ENCODE measurements around the gene CDC14A. TPM values are rescaled to one million over a fixed set of nuclear protein-coding genes. Genes with fewer than 3 reads are reported as not detected.

The CDC14A gene, protein sequence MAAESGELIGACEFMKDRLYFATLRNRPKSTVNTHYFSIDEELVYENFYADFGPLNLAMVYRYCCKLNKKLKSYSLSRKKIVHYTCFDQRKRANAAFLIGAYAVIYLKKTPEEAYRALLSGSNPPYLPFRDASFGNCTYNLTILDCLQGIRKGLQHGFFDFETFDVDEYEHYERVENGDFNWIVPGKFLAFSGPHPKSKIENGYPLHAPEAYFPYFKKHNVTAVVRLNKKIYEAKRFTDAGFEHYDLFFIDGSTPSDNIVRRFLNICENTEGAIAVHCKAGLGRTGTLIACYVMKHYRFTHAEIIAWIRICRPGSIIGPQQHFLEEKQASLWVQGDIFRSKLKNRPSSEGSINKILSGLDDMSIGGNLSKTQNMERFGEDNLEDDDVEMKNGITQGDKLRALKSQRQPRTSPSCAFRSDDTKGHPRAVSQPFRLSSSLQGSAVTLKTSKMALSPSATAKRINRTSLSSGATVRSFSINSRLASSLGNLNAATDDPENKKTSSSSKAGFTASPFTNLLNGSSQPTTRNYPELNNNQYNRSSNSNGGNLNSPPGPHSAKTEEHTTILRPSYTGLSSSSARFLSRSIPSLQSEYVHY
- total RNA-seq: 10 to 100 TPM in 2 of 4 donors, 1 to 10 TPM in 2; 8.6 to 20.1 (median 11.0) TPM

GRCh38 chr1:100352267-100353070 lies at the start of gene CDC14A:
Gene CDC14A (plus strand): TSS chr1:100352506. CDS start chr1:100352955, 449 bp downstream.
- ATAC-seq: peak; percentile 93
- TF ChIP-seq POLR2A (IDR thresholded peaks at IDR 0.05) (peak; percentile 73 to 77), POLR2AphosphoS5 (IDR thresholded peaks at IDR 0.05) (peak; percentile 67), CTCF (IDR thresholded peaks at IDR 0.05) (no peak)
- peak within 1 kb of the TSS; percentile 47 to 93 (median 90) for H3K27ac ChIP-seq
- H3K27me3 ChIP-seq: no peaks in the 10 kb centered on the region
- H3K4me3 ChIP-seq: peak within 1 kb of the TSS; percentile 61 to 96
- peaks cover under 1 to 51% (median 1%) of the 10 kb centered on the region in 3 donors for H3K4me1 ChIP-seq
- H3K9me3 ChIP-seq: no peaks in the 10 kb centered on the region
- WGBS, 2 donors (ENCODE audit: low coverage in 1 of 2): 0 to 3% methylated on average over 2 to 5 of the region's 65 CpGs
- no peaks in the 10 kb centered on the region for H3K36me3 ChIP-seq

DNA sequence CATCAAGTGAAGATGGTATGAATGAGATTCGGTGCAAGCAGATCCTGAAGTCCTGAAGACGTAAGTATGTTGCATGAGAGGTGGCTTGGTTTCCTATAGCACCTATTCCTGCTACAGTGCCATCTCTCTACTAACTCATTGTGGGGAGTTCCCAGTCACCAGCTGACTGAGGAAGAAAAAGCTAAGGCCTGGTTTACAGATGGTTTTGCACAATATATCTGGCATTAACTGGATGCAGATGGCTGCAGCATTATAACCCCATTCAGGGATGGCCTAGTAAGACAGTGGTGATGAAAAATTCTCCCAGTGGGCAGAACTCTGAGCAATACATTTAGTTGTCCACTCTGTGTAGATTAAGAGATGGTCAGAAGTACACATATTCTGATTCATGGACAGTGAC lies 49.6 kb upstream of the CDC14A start:
- WGBS, 2 donors (ENCODE audit: low coverage in 1 of 2): 89 to 92% methylated on average over 2 of the region's 2 CpGs
- Histone ChIP-seq H3K27me3 (no peaks in the 10 kb centered on the region), H3K4me1 (no peaks in the 10 kb centered on the region), H3K4me3 (no peak overlapping the region), H3K9me3 (no peaks in the 10 kb centered on the region), H3K36me3 (no peaks in the 10 kb centered on the region), H3K27ac (no peak overlapping the region)
- TF ChIP-seq EP300 (IDR thresholded peaks at IDR 0.05): no peak
- TF ChIP-seq POLR2A (IDR thresholded peaks at IDR 0.05): no peak
- no peak for TF ChIP-seq POLR2AphosphoS5 (IDR thresholded peaks at IDR 0.05)
- TF ChIP-seq CTCF (IDR thresholded peaks at IDR 0.05): no peak
- ATAC-seq: no peak

DNA sequence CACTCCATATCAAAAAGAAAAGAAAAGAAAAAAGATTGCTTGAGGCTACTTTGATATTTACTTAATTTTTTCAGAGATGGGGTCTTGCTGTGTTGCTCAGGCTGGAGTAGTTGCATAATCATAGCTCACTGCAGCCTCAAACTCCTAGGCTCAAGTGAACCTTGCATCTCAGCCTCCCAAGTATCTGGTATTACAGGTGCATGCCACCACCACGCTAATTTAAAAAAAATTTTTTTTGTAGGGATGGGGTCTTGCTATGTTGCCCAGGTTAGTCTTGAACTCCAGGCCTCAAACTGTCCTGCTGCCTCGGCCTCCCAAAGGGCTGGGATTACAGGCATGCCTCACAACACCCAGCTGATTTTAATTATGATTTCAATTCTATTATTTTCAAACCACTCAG lies 48.1 kb upstream of the CDC14A start:
- 78 to 88% methylated on average over 2 of the region's 2 CpGs for WGBS, 2 donors (ENCODE audit: low coverage in 1 of 2)
- Histone ChIP-seq H3K36me3 (no peaks in the 10 kb centered on the region), H3K9me3 (no peaks in the 10 kb centered on the region), H3K4me1 (no peaks in the 10 kb centered on the region), H3K27ac (no peak overlapping the region), H3K27me3 (no peaks in the 10 kb centered on the region), H3K4me3 (no peak overlapping the region)
- TF ChIP-seq POLR2A (IDR thresholded peaks at IDR 0.05): no peak
- no peak for TF ChIP-seq CTCF (IDR thresholded peaks at IDR 0.05)
- TF ChIP-seq POLR2AphosphoS5 (IDR thresholded peaks at IDR 0.05): no peak
- no peak for TF ChIP-seq EP300 (IDR thresholded peaks at IDR 0.05)
- no peak for ATAC-seq

GRCh38 chr1:100304921-100305320 lies 47.4 kb upstream of the CDC14A start:
- H3K27ac ChIP-seq: no peak overlapping the region
- TF ChIP-seq EP300 (IDR thresholded peaks at IDR 0.05) (no peak), POLR2A (IDR thresholded peaks at IDR 0.05) (no peak), CTCF (IDR thresholded peaks at IDR 0.05) (no peak), POLR2AphosphoS5 (IDR thresholded peaks at IDR 0.05) (no peak)
- H3K36me3 ChIP-seq: no peaks in the 10 kb centered on the region
- no peak overlapping the region for H3K4me3 ChIP-seq
- no peaks in the 10 kb centered on the region for H3K27me3 ChIP-seq
- no peaks in the 10 kb centered on the region for H3K4me1 ChIP-seq
- 71 to 93% methylated on average over 2 to 3 of the region's 3 CpGs for WGBS, 2 donors (ENCODE audit: low coverage in 1 of 2)
- ATAC-seq: no peak
- no peaks in the 10 kb centered on the region for H3K9me3 ChIP-seq
